ENCODE measurements around the gene AACS. TPM values are rescaled to one million over a fixed set of nuclear protein-coding genes. Genes with fewer than 3 reads are reported as not detected.

Gene AACS
- total and polyA plus RNA-seq, 10 of the 15 experiments (the other 5 are each of a cell fraction or from before 2014, with no cell fraction given): 10.1 to 34.0 (median 21.1) TPM

- no peaks in the 10 kb centered on the region for H3K27me3 ChIP-seq (replicated peaks in 1 of 2; ENCODE audit: control insufficient read depth in 2 of 2, insufficient read depth in 2 of 2, low read length in 1 of 2)
- 97% methylated on average over 18 of the region's 18 CpGs for WGBS (ENCODE audit: insufficient coverage, insufficient replicate concordance, low lambda C conversion rate, missing lambda C conversion rate)
- FAIRE-seq (no peak), DNase-seq (ENCODE audit: low read depth, low spot score) (no peak), ATAC-seq (no peak)
- BruUV-seq (replicated peaks): no TSS peak
- H3K27ac ChIP-seq (ENCODE audit: control insufficient read depth, insufficient read depth): no peak overlapping the region
- ChIA-PET CTCF (no interaction called here), SMC1A (ENCODE audit: uncharacterized antibody, unreplicated experiment) (no interaction called here), POLR2A (no interaction called here), RAD21 (ENCODE audit: unreplicated experiment) (no interaction called here)
- H3K9ac ChIP-seq (ENCODE audit: control insufficient read depth, insufficient read depth, low read length): no peak overlapping the region
- H3K79me2 ChIP-seq (ENCODE audit: control insufficient read depth, insufficient read depth, low read length): no peaks in the 10 kb centered on the region
- H3K36me3 ChIP-seq (ENCODE audit: control insufficient read depth in 2 of 2, insufficient read depth in 2 of 2, low read length in 1 of 2): no peaks in the 10 kb centered on the region; a peak in 2 of 4 replicates
- no peaks in the 10 kb centered on the region for H3K9me3 ChIP-seq (replicated peaks; ENCODE audit: control insufficient read depth, insufficient read depth, low read length)
- no peak overlapping the region for H2AFZ ChIP-seq (ENCODE audit: control insufficient read depth, low read depth, low read length)
- in situ Hi-C loops (cut with MboI): no loop called here
- TF ChIP-seq MTA3 (IDR thresholded peaks at IDR 0.05; ENCODE audit: borderline replicate concordance, low read length) (no peak), SREBF2 (IDR thresholded peaks at IDR 0.05; ENCODE audit: low read length) (no peak), EP300 (IDR thresholded peaks at IDR 0.05; ENCODE audit: borderline replicate concordance in 1 of 2, control insufficient read depth in 1 of 2, low read depth in 2 of 2, low read length in 2 of 2) (no peak), TBL1XR1 (IDR thresholded peaks at IDR 0.05; ENCODE audit: low read depth, low read length) (no peak), REST (IDR thresholded peaks at IDR 0.05; ENCODE audit: low read depth, low read length) (no peak), CBX3 (IDR thresholded peaks at IDR 0.05; ENCODE audit: borderline replicate concordance, low read depth) (no peak)
- no peak overlapping the region for H3K4me3 ChIP-seq
- H4K20me1 ChIP-seq (ENCODE audit: control insufficient read depth, insufficient read depth): no peaks in the 10 kb centered on the region
- intact Hi-C loops (cut with micrococcal nuclease; ENCODE audit: unreplicated experiment): no loop called here
- H3K4me1 ChIP-seq (ENCODE audit: control insufficient read depth, insufficient read depth, low read length): no peaks in the 10 kb centered on the region
- H3K4me2 ChIP-seq (ENCODE audit: control insufficient read depth, insufficient read depth): no peak overlapping the region
Observed at GRCh38 chr12:125128439-125129178, 63.4 kb downstream of the AACS start.
